ENCODE measurements around the gene PREX1.

The PREX1 gene

DNA sequence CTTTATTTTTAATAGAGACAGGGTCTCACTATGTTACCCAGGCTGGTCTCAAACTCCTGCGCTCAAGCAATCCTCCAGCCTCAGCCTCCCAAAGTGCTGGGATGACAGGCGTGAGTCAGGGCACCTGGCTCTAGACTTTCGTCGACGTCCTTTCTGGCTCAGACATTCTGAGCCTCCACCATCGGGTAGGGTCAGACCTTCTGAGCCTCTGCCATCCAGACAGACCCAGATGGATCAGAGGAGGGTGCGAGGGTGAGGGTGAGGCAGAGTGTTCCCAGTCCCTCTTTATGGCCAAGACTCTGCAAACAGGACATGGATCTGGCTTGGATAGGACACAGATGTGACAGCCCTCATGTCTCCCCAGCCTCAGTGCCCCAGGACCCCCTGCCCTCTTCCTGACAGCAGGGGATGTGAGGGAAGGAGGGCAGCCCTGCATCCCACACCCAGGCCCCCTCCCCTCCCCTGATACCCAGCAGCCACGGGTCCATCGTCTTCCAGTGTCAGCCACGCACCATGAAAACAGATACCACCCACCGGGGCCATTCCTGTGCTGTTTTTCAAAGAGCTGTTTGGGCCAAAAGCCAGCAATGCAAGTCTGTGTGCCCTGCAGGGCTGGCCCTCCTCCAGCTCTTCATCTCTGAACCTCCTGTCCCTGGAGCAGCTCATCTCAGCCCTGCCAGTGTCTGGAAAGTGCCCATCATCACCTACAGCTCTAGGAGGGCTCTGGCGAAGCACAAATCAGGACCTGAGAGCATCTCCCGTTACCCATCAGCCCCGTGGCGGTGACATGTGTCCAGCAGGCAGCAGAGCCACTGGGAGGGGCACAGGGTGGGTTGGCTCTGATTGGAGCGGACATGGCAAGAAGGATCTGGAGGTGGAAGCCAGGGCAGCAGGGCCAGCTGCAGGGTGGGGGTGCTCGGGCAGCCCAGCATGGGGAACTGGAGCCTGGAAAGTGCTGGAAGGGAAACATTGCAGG lies 208.4 kb downstream of the PREX1 start:
- DNase-seq = no peak

- no peak for DNase-seq
These were observed 209.2 kb downstream of the PREX1 start for GRCh38 chr20:48618631-48619030.

DNA sequence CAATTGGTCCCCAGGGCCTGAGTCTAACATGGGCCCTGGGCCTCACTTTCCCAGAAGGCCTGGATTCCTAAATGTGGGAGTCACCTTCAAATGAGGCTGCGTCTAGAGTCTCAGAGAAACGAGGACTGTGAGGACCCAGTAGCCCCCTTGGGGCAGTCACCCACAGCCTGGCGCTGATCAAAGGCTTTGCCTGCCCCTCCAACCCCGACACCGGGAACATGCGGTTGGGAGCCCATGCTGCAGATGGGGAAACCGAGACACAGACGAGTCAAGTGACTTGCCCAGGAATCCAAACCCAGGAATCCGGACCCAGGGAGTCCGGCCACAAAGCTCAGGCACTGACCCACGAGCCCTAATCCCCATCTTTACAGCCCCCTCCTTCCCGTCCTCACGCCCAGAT lies 209.7 kb downstream of the PREX1 start:
- DNase-seq = no peak

- no peak for DNase-seq
These were observed 210.3 kb downstream of the PREX1 start for GRCh38 chr20:48617481-48617880.

GRCh38 chr20:48616481-48616880 lies 211.3 kb downstream of the PREX1 start:
- no peak for DNase-seq

DNA sequence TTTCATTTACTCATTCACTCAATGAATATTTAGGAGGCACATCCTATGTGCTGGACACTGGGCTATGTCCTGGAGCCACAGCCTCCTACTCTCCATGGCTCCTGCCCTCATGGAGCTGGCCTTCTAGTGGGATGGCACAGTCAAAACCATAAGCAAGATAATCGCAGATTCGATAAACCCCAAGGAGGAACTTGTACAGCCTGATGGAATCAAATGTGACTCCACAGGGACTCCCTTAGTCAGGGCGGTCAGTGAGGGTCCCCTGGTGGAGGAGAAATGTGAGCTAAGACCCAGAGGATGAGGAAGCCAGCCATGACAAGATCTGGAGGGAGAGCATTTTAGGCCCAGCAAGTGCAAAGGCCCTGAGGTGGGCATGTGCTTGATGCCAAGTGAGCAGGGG lies 211.9 kb downstream of the PREX1 start:
- no peak for DNase-seq

- DNase-seq = no peak
These were observed 213.1 kb downstream of the PREX1 start for GRCh38 chr20:48614593-48615274.

DNA sequence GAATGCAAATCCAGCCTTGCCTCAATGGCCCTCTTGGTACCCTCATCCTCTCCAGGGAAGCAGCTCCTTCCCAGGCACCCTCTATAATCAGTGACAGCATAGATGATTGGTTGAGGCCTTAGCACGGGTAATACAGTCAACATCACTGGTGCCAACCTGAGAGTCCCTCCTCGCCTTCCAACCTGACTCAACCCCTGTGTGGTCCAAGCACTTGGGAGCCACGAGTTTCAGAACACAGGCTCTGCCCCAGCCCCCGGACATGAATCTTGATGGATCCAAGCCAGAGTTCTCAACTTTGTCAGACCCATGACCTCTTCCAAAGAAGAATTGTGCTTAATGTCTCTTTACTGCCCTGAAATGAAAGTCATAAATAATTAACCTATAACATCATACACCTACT lies 213.9 kb downstream of the PREX1 start:
- no peak for DNase-seq

DNA sequence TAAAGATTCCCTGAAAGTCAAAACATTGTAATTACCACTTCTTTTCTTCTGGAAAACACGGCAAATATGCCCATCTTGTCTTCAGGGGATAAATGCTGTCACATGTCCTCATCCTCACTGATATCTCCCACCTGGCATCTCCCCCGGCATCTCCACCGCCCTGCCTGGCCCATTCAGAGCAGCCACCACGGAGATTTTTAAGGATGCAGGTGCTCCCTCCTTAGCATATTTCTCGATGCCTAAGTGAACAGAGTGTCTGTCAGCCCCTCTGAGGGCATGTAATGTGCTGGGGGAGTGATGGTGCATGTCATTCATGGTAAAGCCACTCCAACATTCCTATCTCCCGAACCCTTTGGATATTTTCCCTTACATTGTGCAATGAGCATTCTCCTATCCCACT lies 215.5 kb downstream of the PREX1 start:
- DNase-seq = no peak

- no peak for DNase-seq
These were observed 216.8 kb downstream of the PREX1 start for GRCh38 chr20:48610996-48611395.

DNA sequence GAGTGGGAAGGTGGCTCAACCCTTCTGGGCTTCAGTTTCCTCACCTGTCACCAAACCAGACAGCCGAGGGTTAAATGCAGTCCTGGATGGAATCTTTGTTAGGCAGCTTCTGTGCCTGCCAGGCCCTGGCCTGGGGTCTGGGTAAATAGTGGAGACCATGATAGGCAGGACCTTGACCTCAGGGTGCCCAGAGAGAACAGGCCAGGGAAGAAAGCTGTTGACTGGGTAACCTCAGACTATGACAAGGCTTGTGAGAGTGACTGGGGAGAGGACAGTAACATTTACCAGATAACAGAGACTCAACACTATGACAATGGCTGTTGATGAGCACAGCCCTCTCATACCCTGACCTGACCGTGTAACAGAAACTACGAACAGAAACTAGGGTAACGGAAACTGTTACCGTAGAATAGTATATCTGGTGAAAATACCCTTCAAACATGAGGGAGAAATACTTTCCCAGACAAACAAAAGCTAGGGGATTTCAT lies 218.3 kb downstream of the PREX1 start:
- DNase-seq = no peak

DNA sequence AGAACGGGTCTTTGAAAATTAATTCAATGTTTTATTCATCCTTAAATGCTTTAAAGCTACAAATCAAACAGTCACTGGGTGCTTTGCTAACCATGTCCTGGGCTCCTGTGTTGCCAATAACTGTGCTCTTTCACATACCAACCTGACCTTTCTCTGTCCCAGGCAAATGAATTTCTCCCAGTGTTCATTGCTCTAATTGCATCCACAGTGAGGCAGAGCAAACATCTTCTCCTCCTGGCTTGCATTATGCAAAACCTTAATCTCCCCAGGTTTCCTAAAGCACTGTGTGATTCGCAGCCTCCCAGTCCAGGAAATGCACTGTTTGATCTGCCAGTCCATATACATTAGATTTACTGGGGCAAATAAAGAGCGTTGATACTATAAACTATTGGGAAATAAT lies 219.0 kb downstream of the PREX1 start:
- DNase-seq = no peak

DNA sequence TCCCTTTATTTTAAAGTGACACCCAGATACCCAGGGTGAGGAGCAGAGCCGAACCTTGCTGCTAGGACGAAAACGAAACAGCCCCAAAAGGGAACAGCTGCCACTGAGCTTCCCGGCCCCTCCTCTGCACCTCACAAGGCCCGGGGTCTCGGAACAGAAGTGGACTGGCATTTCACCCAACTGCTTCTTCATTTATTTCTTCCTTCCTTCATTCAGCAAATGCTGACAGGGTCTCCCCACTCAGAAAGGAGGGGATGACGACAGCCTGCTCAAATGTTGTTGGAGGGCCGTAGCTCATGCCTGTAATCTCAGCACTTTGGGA lies 220.3 kb downstream of the PREX1 start:
- no peak for DNase-seq

GRCh38 chr20:48606841-48607543 lies 220.8 kb downstream of the PREX1 start:
- no peak for DNase-seq

- no peak for DNase-seq
These were observed 221.5 kb downstream of the PREX1 start for GRCh38 chr20:48606172-48606840.

DNA sequence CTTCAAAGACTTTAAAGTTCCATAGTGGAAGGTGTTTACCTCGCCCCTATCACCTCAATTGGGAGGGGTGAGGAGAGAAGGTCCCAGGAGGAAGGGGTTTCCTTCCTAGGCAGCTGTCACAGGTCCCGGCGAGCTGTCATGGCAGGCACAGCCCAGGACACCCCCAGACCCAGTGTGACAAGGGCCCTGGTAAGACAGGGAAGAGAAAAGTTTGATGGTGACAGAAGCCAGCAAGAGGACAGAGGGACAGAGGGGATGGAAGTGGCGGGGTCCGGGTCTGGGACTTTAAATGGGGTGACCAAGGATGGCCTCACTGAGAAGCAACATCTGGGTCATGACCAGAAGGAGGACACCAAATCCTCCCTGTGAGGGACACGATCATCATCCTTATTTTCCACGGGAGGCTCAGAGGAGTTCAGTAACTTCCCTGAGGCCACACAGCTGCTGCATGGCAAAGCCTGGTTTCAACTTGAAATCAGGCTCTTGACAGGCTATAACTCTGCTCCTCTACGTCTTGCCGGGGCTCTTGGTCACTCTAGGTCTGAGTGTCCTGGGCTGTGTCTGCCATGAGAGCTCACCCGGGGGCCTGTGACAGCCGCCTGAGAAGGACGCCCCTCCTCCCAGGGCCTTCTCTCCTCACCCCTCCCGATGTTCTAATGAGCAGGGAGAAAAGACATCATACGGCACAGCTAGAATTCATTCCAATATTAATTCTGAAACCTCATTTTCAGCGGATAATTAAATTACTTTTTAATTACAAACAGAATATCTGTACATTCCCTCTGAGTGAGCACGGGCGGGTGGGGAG lies 222.2 kb downstream of the PREX1 start:
- DNase-seq = no peak

- no peak for DNase-seq
These were observed 222.9 kb downstream of the PREX1 start for GRCh38 chr20:48604936-48605335.

DNA sequence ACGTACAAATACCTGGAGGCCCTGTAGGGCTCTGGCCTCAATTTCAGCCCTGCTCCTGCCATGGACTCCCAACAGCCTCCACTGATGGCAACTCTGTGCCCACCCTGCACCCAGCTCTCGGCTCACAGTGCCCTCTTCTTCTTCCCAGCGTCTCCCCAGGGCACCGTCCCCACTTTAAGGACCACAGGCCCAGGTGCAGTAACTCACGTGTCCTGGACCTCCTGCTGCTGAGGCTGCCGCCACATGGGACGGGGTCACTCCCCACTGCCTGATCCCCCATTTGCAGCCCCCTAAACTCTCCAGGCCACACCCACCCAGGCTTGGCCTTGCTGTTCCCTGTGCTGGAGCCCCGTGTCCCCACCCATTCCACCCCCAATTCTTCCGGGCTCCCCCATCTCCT lies 223.4 kb downstream of the PREX1 start:
- DNase-seq = no peak

GRCh38 chr20:48603819-48604405 lies 223.9 kb downstream of the PREX1 start:
- no peak for DNase-seq

DNA sequence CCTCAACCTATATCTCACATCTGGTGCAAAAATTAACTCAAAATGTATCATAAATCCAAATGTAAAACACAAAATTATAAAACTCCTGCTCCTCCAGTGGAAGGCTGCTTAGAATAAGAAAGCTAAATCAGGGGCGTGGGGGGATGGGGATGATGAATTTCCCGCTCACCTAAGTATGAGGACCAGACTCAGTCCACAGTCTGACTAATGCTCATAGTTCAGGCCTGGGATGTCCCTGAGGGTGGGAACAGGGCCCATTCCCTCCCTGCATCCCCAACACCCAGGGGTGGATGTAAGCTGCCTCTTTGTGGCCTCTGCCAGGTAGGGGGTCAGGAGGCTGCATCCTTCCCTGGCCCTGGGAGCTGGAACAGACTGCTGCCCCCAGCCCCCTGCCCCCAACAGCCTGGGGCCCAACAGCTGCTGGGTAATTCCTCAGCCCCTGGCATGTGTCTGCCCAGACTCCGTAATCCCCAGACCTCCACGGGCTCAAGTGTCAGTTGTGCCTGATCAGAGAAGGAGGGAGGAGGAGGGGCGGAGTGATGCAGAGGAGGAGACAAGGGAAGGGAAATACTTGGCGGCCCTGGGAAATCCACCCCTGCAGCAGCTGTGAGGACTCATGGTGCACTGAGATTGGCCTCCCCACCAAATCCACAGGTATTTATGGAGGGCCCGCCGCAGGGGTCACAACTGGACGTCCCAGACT lies 224.5 kb downstream of the PREX1 start:
- DNase-seq = no peak

DNA sequence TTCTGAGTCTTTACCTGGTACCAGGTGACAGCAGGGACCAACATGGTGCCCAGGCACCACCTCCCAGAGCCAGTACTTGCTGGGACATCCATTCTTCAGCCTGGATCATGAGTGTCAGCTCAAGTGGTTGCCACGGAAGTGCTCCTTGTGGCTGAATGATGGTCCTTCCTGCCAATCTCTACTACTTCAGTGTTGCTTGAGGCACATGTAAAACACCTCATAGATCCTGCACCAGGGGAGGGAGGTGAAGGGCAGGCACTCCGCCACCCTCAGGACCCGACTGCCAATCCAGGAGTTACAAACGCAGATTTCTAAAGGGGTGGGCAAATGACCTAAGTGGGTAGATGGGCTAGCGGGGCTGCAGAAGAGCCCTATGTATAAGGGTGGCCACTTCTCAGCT lies 226.0 kb downstream of the PREX1 start:
- no peak for DNase-seq
